ENCODE data around the gene SH2D5. TPM values are rescaled to one million over a fixed set of nuclear protein-coding genes. Genes with fewer than 3 reads are reported as not detected.
A peak's percentile ranks its signal among the peaks of the same experiment; 100 is the strongest.

Gene SH2D5
- total RNA-seq, 2 experiments from 2014 or later: 1.3 to 1.6 TPM

DNA sequence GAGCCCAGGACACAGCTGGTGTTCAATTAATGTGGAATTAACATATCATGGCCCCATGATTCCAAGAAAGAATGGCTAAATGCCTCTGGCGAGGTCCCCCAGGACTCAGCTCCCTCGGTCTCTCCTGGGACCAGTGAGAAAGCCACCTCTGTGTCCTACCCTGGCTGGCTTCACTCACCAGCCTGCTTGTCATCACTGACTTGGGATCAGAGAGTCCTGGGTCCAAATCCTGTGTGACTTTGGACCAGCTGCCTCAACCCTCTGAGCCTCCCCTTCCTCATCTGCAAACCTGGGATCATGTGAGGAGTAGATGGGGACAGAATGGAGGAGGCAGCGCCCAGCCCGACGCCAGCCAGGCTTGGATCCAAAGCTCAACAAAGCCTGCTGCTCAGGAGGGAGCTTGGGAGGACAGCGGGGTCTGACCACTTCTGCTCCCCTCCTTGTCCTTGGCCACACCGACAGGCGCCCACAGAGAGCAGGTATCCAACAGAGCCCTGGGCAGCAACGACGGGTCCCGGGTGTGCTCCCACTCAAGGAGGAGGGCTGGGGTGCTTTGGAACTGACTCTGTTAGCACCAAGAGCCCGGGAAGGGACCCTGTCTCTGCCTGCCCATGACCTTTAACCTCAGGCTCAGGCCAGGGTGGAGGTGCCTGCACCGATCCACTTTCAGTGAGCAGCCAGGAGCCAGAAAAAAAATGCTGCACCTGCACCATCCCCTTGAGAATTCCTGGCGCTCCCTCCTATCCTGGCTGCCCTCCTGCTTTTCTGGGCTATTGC is 3.2 kb downstream of the SH2D5 start:
- no peak overlapping the region for H3K27ac Mint-ChIP-seq
- ChIA-PET CTCF (interaction anchor here (3.0 kb wide), 1 partner anchor 32 kb away, joined by 19 read pairs; no protein-coding TSS in a partner anchor), POLR2A (no interaction called here)
- no peaks in the 10 kb centered on the region for H3K36me3 Mint-ChIP-seq (ENCODE audit: low read depth)
- DNase-seq (no peak), ATAC-seq (no peak)
- no peak overlapping the region for H3K4me3 Mint-ChIP-seq
- no peaks in the 10 kb centered on the region for H3K9me3 Mint-ChIP-seq
- intact Hi-C loops (cut with micrococcal nuclease): no loop called here
- TF ChIP-seq, protein P1, sequence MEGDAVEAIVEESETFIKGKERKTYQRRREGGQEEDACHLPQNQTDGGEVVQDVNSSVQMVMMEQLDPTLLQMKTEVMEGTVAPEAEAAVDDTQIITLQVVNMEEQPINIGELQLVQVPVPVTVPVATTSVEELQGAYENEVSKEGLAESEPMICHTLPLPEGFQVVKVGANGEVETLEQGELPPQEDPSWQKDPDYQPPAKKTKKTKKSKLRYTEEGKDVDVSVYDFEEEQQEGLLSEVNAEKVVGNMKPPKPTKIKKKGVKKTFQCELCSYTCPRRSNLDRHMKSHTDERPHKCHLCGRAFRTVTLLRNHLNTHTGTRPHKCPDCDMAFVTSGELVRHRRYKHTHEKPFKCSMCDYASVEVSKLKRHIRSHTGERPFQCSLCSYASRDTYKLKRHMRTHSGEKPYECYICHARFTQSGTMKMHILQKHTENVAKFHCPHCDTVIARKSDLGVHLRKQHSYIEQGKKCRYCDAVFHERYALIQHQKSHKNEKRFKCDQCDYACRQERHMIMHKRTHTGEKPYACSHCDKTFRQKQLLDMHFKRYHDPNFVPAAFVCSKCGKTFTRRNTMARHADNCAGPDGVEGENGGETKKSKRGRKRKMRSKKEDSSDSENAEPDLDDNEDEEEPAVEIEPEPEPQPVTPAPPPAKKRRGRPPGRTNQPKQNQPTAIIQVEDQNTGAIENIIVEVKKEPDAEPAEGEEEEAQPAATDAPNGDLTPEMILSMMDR (IDR thresholded peaks at IDR 0.05): no peak
- H3K4me1 Mint-ChIP-seq (ENCODE audit: low read depth): peaks cover 15% of the 10 kb centered on the region
- H3K27me3 Mint-ChIP-seq: peaks cover 26% of the 10 kb centered on the region

DNA sequence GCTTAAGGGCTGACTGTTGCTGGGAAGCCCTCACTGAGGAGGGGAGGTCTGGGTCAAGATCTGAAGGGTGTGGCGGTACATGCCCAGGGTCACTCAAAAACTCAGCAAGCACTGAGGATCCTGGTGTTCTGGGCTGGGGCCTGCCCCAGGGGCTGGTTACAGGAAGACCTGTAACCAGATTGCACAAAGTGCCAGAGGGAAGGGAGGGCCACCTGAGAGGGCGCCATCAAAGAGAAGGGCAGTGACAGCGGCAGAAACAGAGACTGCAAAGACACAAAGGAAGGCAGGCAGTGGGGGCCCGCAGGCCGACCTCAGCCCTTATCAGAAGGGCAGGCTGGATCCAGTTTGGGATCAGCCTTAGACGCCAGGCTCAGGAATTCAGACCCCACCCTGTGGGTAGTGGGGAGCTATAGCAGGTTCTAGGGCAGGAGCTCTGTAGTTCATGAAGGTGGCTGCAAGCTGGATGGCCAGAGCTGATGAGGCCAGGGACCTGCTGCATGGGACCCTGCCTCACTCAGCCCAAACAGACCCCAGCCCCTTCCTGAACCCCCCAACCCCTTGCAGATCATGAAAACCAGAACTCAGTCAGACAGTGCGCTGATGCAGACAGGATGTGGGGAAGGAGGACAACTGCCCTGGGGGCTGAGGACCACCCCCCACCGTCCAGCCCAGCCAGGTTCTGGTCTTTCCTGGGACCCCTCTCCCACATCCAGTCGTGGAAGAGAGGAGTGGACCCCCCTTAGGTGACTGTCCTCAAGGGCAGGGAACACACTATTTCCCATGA is 3.9 kb downstream of the SH2D5 start:
- H3K27me3 Mint-ChIP-seq: peaks cover 26% of the 10 kb centered on the region
- H3K4me1 Mint-ChIP-seq (ENCODE audit: low read depth): peaks cover 15% of the 10 kb centered on the region
- CTCF ChIA-PET: interaction anchor here (3.0 kb wide), 1 partner anchor 31 kb away, joined by 19 read pairs; no protein-coding TSS in a partner anchor
- ATAC-seq (no peak), DNase-seq (no peak)
- no peaks in the 10 kb centered on the region for H3K9me3 Mint-ChIP-seq
- POLR2A ChIA-PET: interaction anchor here (1.2 kb wide), 1 partner anchor 10 kb away, joined by 4 read pairs; the partner anchor contains the start of gene KIF17
- intact Hi-C loops (cut with micrococcal nuclease): no loop called here
- no peaks in the 10 kb centered on the region for H3K36me3 Mint-ChIP-seq (ENCODE audit: low read depth)
- H3K4me3 Mint-ChIP-seq: no peak overlapping the region
- TF ChIP-seq, protein P1 (IDR thresholded peaks at IDR 0.05): no peak
- H3K27ac Mint-ChIP-seq: no peak overlapping the region

DNA sequence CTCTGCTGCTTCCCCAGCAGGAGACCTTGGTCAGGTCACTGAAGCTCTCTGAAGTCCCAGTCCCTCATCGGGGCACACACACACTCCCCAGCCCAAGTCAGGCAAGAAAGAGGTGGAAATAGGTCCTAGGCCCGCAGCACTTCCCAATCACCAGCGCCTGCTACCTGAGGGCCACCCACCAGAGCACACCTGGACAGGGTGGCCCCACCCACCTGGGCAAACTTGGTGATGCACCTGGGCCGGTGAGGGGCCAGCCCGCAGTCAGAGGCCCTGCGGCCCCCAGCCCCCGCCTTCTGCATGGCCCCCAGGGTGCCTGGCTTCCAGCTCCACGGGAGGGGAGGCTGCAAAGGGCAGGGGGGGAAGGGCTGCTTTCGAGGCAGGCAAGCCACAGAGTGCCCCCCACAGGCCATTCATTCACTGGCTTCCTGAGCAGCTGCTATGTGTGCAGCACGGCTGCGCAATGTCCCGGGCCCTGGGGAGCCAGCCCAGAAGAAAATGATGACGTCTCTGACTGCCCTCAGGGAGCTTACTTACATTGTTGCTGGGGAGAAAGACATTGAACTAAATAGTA is 4.7 kb downstream of the SH2D5 start:
- DNase-seq (peak; percentile 44), ATAC-seq (no peak)
- Mint-ChIP-seq H3K4me1 (ENCODE audit: low read depth) (peaks cover 9% of the 10 kb centered on the region), H3K36me3 (ENCODE audit: low read depth) (no peaks in the 10 kb centered on the region), H3K9me3 (no peaks in the 10 kb centered on the region), H3K27ac (no peak overlapping the region), H3K27me3 (peaks cover 26% of the 10 kb centered on the region), H3K4me3 (no peak overlapping the region)
- CTCF ChIA-PET: interaction anchor here (3.0 kb wide), 1 partner anchor 30 kb away, joined by 19 read pairs; no protein-coding TSS in a partner anchor
- POLR2A ChIA-PET: interaction anchor here (0.6 to 1.2 kb wide), 2 partner anchors 10 to 83 kb away, joined by 3 to 4 read pairs; partner anchors contain the start of gene KIF17
- TF ChIP-seq, protein P1 (IDR thresholded peaks at IDR 0.05): no peak
- intact Hi-C loops (cut with micrococcal nuclease): no loop called here

DNA sequence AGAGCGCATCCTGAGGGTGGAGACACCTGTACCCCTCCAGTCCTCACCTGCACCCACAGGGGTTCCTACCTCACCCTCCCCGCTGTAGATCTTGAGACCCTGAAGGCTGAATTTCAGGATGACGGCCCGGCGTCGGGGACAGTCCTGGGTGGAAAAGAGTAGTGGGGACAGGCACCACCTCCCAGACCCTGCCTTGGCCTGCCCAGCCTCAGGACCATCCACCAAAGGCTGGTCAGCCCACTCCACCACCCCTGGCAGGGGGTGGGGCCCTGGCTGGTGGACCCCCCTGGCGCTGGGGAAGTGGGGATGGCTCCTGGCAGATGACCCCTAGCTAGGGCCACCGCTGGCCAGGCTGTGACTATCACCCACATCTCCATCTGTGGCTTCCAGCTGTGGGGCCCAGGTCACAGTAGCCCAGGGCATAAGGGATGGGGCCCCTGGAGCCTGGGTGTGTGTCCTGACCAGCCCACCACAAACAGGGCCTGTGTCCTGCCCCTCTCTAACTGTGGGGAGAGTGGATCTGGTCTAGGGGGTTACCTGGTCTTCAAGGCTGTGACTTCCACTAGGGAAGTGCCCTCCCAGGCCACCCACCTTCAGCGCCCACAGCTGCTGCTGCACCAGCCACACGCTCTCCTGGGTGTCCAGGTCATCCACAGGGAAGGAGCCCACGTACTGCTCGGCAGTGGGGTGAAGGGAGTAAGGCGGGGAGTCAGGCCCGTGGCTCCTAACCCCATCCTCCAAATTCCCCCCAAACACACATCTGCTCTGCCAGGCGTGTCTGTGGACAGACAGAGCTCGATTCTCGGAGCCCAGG is 5.4 kb downstream of the SH2D5 start:
- ChIA-PET CTCF (interaction anchor here (3.0 kb wide), 1 partner anchor 30 kb away, joined by 19 read pairs; no protein-coding TSS in a partner anchor), POLR2A (interaction anchor here (0.6 to 1.2 kb wide), 2 partner anchors 9 to 84 kb away, joined by 3 to 4 read pairs; partner anchors contain the start of gene KIF17)
- Mint-ChIP-seq H3K36me3 (ENCODE audit: low read depth) (no peaks in the 10 kb centered on the region), H3K9me3 (no peaks in the 10 kb centered on the region), H3K27me3 (peaks cover 24% of the 10 kb centered on the region), H3K4me1 (ENCODE audit: low read depth) (peaks cover 4% of the 10 kb centered on the region), H3K27ac (no peak overlapping the region), H3K4me3 (no peak overlapping the region)
- intact Hi-C loops (cut with micrococcal nuclease): no loop called here
- ATAC-seq (no peak), DNase-seq (no peak)
- TF ChIP-seq, protein P1 (IDR thresholded peaks at IDR 0.05): no peak
